GM12878 (cell line): Measurements from ENCODE around the gene PELI1. TPM values are rescaled to one million over a fixed set of nuclear protein-coding genes. Genes with fewer than 3 reads are reported as not detected.

Source experiments
- BACH1 ChIP-seq: fragments of 450-650 bp; IDR thresholded peaks from 2 replicates; pipeline ENCODE4 v1.6.1; 2017; ENCODE audit warnings: mild to moderate bottlenecking, borderline replicate concordance
- CHD2 ChIP-seq: IDR thresholded peaks from 2 replicates; pipeline ENCODE4 v1.6.1; 2011; ENCODE audit warnings: low read depth, low read length, improper control_type of control experiment, borderline replicate concordance
- CREM ChIP-seq: IDR thresholded peaks from 2 replicates; pipeline ENCODE4 v1.6.1; 2014; ENCODE audit warnings: antibody characterized with exemption, low read depth
- CTCF ChIP-seq, 3 experiments: IDR thresholded peaks in 2 of 3; conservative IDR thresholded peaks in 1 of 3; 2 replicates each; pipeline ENCODE4 v1.5.1; 2011; ENCODE audit warnings: low read depth in 3 of 3, low read length in 3 of 3, mild to moderate bottlenecking in 3 of 3, control low read depth in 2 of 3, moderate library complexity in 2 of 3, inconsistent platforms in 1 of 3, mixed read lengths in 1 of 3; ENCODE audit not compliant: control insufficient read depth in 2 of 3, insufficient read depth in 1 of 3; ENCODE audit errors: extremely low read depth in 1 of 3
- DPF2 ChIP-seq: fragments of 450-650 bp; IDR thresholded peaks from 2 replicates; pipeline ENCODE4 v1.6.1; 2017; ENCODE audit warnings: mild to moderate bottlenecking
- EED ChIP-seq: sonication (generic); IDR thresholded peaks from 2 replicates; pipeline ENCODE4 v1.6.1; 2016; ENCODE audit warnings: antibody characterized with exemption, low read depth
- EZH2 ChIP-seq: IDR thresholded peaks from 2 replicates; pipeline ENCODE4 v1.6.1; 2012; ENCODE audit warnings: low read depth, mild to moderate bottlenecking, control low read depth, inconsistent platforms, low read length, borderline replicate concordance; ENCODE audit not compliant: control insufficient read depth
- GATAD2B ChIP-seq: fragments of 450-650 bp; conservative IDR thresholded peaks from 2 replicates; pipeline ENCODE4 v1.6.1; 2017; ENCODE audit warnings: low read depth, mild to moderate bottlenecking, moderate library complexity
- HCFC1 ChIP-seq: fragments of 150-350 bp; IDR thresholded peaks from 2 replicates; pipeline ENCODE4 v1.6.1; 2014; ENCODE audit warnings: low read length
- MEF2A ChIP-seq: IDR thresholded peaks from 2 replicates; pipeline ENCODE4 v1.6.1; 2011; ENCODE audit warnings: low read depth, mild to moderate bottlenecking, low read length, moderate library complexity; ENCODE audit not compliant: insufficient read depth
- MEF2B ChIP-seq: fragments of 450-650 bp; IDR thresholded peaks from 2 replicates; pipeline ENCODE4 v1.6.1; 2018; ENCODE audit warnings: mild to moderate bottlenecking, moderate library complexity; ENCODE audit not compliant: partially characterized antibody, poor library complexity, severe bottlenecking
- MLLT1 ChIP-seq: fragments of 450-650 bp; IDR thresholded peaks from 2 replicates; pipeline ENCODE4 v1.6.1; 2016; ENCODE audit warnings: mild to moderate bottlenecking
- NBN ChIP-seq: fragments of 450-650 bp; IDR thresholded peaks from 2 replicates; pipeline ENCODE4 v1.6.1; 2016
- NR2F1 ChIP-seq: fragments of 450-650 bp; conservative IDR thresholded peaks from 2 replicates; pipeline ENCODE4 v1.6.1; 2017; ENCODE audit warnings: mild to moderate bottlenecking
- POLR2A ChIP-seq: IDR thresholded peaks from 2 replicates; pipeline ENCODE4 v1.6.1; 2011; ENCODE audit warnings: low read depth, mild to moderate bottlenecking, low read length
- RELB ChIP-seq: fragments of 450-650 bp; IDR thresholded peaks from 2 replicates; pipeline ENCODE4 v1.6.1; 2017; ENCODE audit warnings: low read depth, mild to moderate bottlenecking, moderate library complexity
- RFX5 ChIP-seq: IDR thresholded peaks from 2 replicates; pipeline ENCODE4 v1.6.1; 2011; ENCODE audit warnings: low read depth, low read length, improper control_type of control experiment
- SMC3 ChIP-seq: IDR thresholded peaks from 2 replicates; pipeline ENCODE4 v1.6.1; 2011; ENCODE audit warnings: low read length, improper control_type of control experiment, borderline replicate concordance
- STAT3 ChIP-seq: IDR thresholded peaks from 2 replicates; pipeline ENCODE4 v1.6.1; 2011; ENCODE audit warnings: low read depth, low read length, improper control_type of control experiment
- SUPT20H ChIP-seq: IDR thresholded peaks from 2 replicates; pipeline ENCODE4 v1.6.1; 2011; ENCODE audit warnings: low read depth, mild to moderate bottlenecking, low read length, moderate library complexity, borderline replicate concordance; ENCODE audit not compliant: control insufficient read depth
- ZBED1 ChIP-seq: IDR thresholded peaks from 2 replicates; pipeline ENCODE4 v1.6.1; 2016; ENCODE audit warnings: borderline replicate concordance
- ZBTB33 ChIP-seq: fragments of 450-650 bp; IDR thresholded peaks from 2 replicates; pipeline ENCODE4 v1.6.1; 2017; ENCODE audit warnings: mild to moderate bottlenecking
- ZNF207 ChIP-seq: fragments of 450-650 bp; IDR thresholded peaks from 2 replicates; pipeline ENCODE4 v1.6.1; 2014; ENCODE audit warnings: antibody characterized with exemption, mild to moderate bottlenecking, borderline replicate concordance
- ZNF622 ChIP-seq: fragments of 450-650 bp; IDR thresholded peaks from 2 replicates; pipeline ENCODE4 v1.6.1; 2017; ENCODE audit warnings: mild to moderate bottlenecking, inconsistent platforms
- polyA plus RNA-seq, 11 experiments: library from polyadenylated mRNA; depleted of rRNA in 4 of 11; unstranded in 6 of 11; stranded (reverse) in 5 of 11; fragments of >200 nt; fragmentation: Nextera tagmentation in 4 of 11; fragmentation: Illumina TruSeq in 1 of 11; extraction: Ambion mirVana in 4 of 11; extraction: Trizol in 1 of 11; gene quantifications; 1 replicate in 1 of 11; 2 replicates in 10 of 11; pipeline versions ENCODE4 v1.2.1 to v1.2.3, GENCODE V29; 2011 to 2016; ENCODE audit warnings: inconsistent platforms in 2 of 11, missing spikeins in 2 of 11, low read depth in 1 of 11
- total RNA-seq, 4 experiments: library from RNA; depleted of rRNA in 3 of 4; stranded (reverse); fragments of >200 nt in 3 of 4; fragmentation: Illumina TruSeq in 1 of 4; extraction: Trizol in 1 of 4; gene quantifications; 2 replicates each; pipeline versions ENCODE4 v1.2.1 to v1.2.3, GENCODE V29; 2013 to 2021

The PELI1 gene
- total and polyA plus RNA-seq, 10 of the 15 experiments (the other 5 are each of a cell fraction or from before 2014, with no cell fraction given), result 12.1 to 92.0 (median 39.8) TPM

- peak; percentile 13 to 49 (median 34); a peak in 3 of 6 replicates for TF ChIP-seq CTCF (IDR thresholded peaks at IDR 0.05 in 2 of 3, conservative IDR thresholded peaks at IDR 0.05 in 1 of 3; ENCODE audit: control insufficient read depth in 2 of 3, extremely low read depth in 1 of 3, insufficient read depth in 1 of 3, low read depth in 3 of 3, low read length in 3 of 3)
- peak; percentile 43; the same call in 1 of the 2 replicates for TF ChIP-seq MLLT1
- no peak for TF ChIP-seq MEF2A
- no peak; the same call in 1 of the 2 replicates for TF ChIP-seq ZNF207
- TF ChIP-seq SMC3, result no peak; the same call in 1 of the 2 replicates
- 0 out of 2 replicates have a peak, but pooled peaks have one; percentile 29 for TF ChIP-seq CHD2
- TF ChIP-seq RFX5, result no peak
- TF ChIP-seq SUPT20H, result no peak
- no peak for TF ChIP-seq NR2F1
- TF ChIP-seq GATAD2B, result 0 out of 2 replicates have a peak, but pooled peaks have one; percentile 72
- TF ChIP-seq EED, result no peak
- TF ChIP-seq NBN, result peak; percentile 53; the same call in 1 of the 2 replicates
- no peak for TF ChIP-seq STAT3
- peak; percentile 44 for TF ChIP-seq BACH1
- TF ChIP-seq HCFC1, result peak; percentile 83
- peak; percentile 68 for TF ChIP-seq DPF2
- no peak for TF ChIP-seq ZBED1
- TF ChIP-seq ZNF622, result no peak
- TF ChIP-seq RELB, result no peak
- TF ChIP-seq POLR2A, result peak; percentile 97
- TF ChIP-seq MEF2B, result peak; percentile 24
- TF ChIP-seq EZH2, result no peak
- TF ChIP-seq CREM, result peak; percentile 61; the same call in 1 of the 2 replicates
- TF ChIP-seq ZBTB33, result 0 out of 2 replicates have a peak, but pooled peaks have one; percentile 14
These were observed at the start of gene PELI1 (continued) for GRCh38 chr2:64144057-64145013.
